HG03280 (cell line): ENCODE data around the gene SPDYE4.

ENCODE experiments used
- ATAC-seq: cut with Tn5 transposase; IDR thresholded peaks from one replicate; pipeline ENCODE4 v1.9.1; 2021; ENCODE audit warnings: mild to moderate bottlenecking, moderate library complexity; ENCODE audit not compliant: unreplicated experiment

SPDYE4 gene

DNA sequence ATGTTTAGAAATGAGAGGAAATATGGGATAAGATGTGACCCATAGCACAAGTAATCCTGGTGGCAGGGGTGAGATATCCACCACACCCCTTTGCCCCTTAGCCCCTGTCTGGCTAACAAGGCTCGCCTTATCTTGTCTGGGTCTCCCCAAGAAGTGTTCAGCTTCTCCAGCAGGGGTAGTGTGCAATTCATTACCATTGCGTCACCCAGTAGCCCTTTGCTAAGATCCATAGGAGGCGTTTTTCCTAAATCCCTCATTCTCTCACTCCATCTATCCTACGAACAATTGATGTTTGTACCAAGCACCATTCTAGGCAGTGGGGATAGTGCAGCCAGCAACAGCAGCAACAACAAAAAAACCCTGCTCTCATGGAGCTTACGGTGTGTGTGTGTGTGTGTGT is 44.5 kb downstream of the SPDYE4 start:
- ATAC-seq = no peak

DNA sequence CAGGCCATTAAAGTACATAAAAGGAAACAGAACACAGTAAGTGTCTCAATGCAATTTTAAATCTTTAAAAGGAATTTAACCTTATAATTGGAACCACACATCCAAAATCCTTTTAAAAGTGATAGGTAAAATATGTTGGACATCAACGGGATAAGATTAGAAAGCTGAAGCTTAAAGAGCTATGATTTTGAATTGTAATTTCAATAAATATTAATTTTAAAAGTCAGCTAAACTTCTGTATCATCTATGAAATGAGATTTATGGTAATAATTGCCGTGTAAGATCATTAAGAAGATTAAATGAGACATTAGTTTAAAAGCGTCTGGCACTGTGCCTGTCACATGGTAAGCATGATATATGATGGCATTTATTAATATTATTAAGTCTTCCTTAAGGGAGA is 45.0 kb downstream of the SPDYE4 start:
- ATAC-seq = no peak

DNA sequence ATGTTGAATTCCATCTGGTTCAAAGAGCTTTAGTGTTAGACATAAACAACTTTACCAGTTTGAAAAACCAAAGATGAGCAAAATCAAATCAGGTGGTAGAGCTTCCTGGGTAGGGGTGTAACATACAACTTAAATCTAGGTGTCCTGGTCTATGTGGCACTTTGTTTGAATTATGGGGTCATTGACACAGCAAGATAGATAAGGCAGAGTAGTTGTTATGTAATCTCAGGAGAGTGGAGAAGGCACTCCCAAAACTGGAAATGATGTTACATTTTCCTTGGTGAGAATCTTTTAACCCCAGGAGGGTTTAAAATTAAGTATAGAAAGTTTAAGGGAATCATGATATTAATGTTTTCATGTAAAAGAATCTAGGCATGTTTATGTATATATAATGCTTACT is 45.6 kb downstream of the SPDYE4 start:
- ATAC-seq = no peak

DNA sequence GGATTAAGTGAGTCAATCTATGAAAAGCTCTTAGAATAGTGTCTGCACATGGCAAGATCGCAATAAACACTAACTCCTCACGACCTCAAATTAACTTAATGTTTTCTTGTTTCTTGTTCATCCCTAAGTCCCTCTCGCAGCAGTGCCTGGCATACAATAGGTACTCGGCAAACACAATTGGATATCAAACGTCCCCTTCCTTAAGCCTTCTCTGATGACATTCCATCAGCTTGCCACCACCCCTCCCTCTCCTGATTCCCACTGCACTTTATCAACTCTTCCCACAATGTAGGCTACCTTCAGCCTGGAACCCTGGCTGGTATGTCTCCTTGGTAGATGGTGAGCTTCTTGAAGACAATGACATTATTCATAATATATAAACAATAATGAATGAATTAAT is 47.1 kb downstream of the SPDYE4 start:
- no peak for ATAC-seq

DNA sequence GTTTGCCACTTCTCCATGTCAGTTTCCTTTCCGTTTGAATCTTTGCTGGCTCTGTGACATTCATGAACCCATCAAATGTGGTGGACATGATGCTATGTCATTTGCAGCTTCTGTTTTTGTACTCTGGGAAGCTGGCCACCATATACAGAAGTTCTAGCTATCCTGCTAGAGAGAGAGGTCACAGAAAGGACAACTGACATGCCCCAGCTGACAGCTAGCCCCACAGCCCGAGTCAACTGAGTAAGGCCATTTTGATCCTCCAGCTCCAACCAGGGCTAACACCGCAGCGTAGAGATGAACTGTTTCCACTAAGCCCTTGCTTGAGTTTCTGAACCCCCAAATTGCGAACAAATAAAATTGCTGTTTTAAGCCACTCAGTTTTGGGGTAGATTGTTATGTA is 47.5 kb downstream of the SPDYE4 start:
- ATAC-seq = no peak

DNA sequence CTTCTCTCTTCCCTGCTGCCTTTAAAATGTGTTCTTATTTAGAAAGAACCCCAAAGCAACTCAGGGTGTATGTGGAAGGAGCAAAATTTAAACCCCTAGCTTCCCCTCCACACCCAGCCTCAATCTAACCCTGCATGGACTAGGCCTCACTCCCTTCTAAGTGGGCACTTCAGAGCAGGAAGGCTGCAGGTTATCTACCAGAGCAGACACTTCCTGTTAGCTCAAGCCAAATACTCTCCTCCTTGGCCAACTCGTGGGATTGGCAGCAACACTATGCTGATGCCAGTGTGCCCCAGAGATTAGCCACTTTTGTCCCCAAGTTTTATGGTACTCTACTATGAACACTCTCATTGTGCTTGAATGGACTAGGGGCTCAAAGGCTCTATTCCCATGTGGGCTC is 49.3 kb downstream of the SPDYE4 start:
- no peak for ATAC-seq

DNA sequence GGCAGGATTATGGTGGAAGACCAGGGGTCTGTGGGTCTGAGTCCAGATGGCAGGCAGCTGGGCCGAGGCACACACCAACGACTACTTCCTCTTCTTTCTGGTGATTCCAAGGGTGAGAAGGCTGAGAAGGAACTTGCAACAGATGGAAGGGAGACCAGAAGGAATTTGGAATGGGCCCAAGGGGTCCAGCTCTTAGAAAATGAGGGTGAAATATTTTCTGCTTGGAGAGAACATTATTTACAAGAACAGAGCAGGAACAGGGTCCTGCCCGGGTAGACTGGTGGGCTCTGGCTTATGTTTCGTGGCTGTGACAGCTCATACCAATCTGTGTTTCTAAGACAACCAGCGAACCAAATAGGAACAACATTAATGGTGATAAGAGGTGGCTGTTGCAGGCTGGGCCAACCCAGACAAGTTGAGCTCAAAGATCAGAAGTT is 50.3 kb downstream of the SPDYE4 start:
- ATAC-seq = no peak

DNA sequence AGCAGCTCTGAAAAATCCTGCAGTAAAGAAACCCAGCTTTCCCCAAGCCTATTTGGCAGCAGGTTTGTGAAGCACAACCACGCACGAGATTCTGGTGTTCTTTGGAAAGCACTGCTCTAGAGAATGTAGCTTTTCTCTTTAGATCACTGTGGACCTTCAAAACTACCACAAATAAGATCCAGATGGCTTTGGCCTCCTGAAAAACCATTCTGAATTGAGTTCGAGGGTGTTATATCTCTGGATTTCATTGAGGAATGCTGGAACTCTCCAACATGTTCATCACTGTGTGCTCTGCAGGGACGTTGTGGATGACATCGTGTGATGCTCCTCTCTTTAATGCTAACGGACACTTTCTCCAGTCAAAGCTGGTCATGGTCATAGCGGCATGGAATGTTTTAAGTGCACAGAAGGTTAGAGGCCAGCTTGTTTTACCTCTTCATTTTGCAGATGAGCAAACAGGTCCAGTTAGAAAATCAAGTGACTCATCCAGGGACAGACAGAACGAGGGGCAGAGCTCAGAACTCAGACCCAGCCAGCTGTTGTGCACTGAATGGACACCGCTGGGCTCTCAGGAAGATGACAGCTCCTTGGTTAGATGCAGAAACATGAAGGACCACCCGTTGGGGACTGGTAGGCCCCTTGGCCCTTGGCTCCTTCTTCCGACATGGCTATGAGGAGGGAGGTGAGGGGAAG is 50.9 kb downstream of the SPDYE4 start:
- no peak for ATAC-seq

DNA sequence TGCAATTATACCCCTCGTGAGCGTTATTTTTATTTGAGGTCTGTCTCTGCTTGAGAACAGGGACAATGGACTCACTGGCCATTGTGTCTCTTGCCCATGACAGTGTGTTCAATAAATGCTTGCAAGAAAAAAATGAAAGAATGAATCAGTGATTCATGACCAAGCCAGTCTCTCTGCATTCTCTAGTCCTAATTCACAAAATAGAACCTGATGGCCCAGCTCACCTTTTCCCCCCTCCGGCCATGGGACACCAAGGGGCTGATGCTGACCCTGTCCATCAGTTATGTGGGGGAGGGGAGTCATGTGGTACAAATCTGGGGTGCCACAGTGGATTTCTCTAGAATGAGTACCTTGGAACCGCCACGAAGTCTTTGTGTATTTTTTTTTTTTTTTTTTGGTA is 51.9 kb downstream of the SPDYE4 start:
- ATAC-seq = no peak

DNA sequence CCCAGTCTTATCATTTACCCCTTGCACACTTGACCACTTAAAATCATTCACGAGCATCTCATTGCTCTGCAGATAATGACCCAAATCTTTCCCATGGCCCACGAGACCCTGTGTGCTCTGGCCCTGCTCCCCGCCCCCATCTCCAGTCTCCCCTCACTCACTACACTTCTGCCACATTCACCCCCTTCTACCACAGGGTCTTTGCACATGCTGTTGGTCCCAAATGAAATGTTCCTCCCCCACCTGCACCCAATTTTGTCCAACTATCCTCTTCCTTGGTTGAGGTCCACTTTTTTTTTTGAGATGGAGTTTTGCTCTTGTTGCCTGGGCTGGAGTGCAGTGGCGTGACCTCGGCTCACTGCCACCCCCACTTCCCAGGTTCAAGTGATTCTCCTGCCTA is 52.9 kb downstream of the SPDYE4 start:
- ATAC-seq = no peak

DNA sequence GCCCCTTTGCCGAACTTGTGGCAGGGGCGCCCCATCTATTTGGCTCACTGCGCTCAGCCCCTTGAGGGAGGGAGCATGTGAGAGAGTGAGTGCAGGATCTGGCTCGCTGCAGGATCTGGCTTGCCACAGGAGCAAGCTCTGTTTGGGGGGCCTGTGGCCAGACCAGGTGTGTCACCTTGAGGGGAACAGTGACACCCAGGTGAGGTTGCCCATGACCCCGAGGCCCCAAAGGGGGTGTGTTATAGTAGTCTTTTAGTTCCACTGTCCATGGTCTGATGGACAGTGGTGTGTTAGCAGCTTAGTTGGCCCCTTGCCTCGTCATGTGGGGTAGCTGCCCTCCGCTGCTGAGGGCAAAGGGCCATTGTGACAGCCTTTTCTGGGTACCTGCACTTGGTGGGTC is 55.3 kb downstream of the SPDYE4 start:
- ATAC-seq = no peak

DNA sequence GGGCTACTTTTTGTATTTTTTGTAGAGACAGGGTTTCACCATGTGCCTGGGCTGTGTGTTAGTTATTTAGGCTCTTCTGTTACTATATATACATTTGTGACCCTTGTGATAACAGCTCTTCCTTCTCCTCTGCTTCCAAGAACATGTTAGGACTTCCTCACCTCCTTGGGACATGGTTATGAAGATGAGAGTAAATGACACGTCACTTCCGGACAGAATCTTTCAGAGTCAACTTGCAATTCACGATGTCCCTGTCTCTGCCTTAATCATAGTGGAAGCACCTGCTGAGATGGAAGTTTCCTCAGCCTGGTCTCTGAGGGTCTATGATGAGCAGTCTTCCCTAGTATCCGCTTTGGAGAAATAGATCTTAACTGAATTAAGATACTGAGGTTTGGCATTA is 56.6 kb downstream of the SPDYE4 start:
- no peak for ATAC-seq

DNA sequence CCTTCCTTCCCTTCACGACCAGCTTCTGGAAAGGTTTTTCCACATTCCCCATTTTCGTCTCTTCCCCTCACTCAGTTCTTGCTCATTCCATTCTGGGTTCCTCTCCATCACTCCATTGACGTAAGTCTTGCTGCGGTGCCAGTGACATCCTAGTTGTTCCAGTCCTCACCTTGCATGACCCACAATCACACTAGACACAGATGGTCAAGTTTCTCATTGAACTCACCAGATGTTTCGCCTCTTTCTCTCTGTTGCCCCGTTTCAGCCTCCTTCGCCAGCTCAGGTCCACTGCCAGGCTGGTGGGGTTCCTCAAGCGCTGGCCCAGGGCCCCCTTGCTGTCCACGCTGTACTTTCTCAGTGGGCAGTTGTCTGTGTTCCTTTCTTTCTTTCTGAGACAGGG is 57.1 kb downstream of the SPDYE4 start:
- no peak for ATAC-seq
